Measurements from ENCODE around the gene PIK3CD.
A peak's percentile ranks its signal among the peaks of the same experiment; 100 is the strongest.

Gene PIK3CD

DNA sequence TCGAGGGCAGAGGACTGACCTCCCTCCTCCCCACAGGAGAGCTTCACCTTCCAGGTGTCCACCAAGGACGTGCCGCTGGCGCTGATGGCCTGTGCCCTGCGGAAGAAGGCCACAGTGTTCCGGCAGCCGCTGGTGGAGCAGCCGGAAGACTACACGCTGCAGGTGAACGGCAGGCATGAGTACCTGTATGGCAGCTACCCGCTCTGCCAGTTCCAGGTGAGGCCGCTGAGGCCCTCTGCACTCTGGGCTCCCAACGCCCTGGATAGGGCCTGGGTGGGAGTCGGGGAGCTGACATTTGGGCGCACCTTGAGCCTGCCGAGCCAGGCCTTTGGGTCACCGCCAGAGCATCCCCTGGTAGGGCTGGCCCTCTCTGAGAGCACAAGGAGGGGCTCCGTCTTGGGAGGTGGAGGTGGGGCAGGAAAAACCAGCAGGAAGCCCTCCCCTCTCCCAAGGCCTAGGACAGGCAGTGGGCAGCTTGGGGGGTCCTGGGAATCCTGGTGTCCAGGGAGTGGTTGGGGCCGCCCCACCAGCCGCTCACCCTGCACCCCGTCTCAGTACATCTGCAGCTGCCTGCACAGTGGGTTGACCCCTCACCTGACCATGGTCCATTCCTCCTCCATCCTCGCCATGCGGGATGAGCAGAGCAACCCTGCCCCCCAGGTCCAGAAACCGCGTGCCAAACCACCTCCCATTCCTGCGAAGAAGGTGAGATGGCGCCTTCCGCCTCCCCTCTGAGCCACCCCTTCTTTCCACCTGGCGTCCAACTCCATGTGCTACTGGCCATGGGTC is 65.1 kb downstream of the PIK3CD start:
- no peak for DNase-seq (ENCODE audit: low read depth in 1 of 2, low spot score in 1 of 2)

- peak; percentile 75 to 82 for DNase-seq (ENCODE audit: low read depth in 1 of 2, low spot score in 1 of 2)
Measured at GRCh38 chr1:9717193-9718005, 65.9 kb downstream of the PIK3CD start.

GRCh38 chr1:9718006-9718680 is 66.6 kb downstream of the PIK3CD start:
- no peak for DNase-seq (ENCODE audit: low read depth in 1 of 2, low spot score in 1 of 2)

DNA sequence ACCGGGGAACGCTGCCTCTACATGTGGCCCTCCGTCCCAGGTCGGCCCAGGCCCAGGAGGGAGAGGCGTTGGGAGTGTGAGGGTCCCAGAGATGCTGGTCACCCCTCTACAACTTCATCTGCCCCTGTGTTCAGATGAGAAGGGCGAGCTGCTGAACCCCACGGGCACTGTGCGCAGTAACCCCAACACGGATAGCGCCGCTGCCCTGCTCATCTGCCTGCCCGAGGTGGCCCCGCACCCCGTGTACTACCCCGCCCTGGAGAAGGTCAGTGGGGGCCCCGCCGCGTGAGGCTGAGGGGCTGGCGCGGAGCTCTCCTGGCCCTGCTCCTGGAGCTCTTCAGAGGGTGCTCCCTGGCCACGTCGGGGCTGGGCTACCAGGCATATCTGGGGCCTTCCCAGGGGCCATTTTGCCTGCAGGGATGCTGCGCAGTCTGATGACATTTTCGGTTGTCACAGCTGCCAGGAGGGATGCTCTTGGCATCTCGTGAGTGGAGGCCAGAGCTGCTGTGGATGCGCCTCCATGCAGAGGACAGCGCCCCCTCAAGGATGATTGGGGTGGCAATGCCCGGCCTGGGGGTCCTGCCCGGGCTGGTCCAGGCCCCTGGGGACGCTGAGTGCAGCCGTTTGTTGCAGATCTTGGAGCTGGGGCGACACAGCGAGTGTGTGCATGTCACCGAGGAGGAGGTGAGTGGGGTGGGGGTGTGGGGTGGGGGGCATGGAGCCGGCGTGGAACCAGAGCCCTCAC is 68.6 kb downstream of the PIK3CD start:
- DNase-seq (ENCODE audit: low read depth in 1 of 2, low spot score in 1 of 2): no peak

DNA sequence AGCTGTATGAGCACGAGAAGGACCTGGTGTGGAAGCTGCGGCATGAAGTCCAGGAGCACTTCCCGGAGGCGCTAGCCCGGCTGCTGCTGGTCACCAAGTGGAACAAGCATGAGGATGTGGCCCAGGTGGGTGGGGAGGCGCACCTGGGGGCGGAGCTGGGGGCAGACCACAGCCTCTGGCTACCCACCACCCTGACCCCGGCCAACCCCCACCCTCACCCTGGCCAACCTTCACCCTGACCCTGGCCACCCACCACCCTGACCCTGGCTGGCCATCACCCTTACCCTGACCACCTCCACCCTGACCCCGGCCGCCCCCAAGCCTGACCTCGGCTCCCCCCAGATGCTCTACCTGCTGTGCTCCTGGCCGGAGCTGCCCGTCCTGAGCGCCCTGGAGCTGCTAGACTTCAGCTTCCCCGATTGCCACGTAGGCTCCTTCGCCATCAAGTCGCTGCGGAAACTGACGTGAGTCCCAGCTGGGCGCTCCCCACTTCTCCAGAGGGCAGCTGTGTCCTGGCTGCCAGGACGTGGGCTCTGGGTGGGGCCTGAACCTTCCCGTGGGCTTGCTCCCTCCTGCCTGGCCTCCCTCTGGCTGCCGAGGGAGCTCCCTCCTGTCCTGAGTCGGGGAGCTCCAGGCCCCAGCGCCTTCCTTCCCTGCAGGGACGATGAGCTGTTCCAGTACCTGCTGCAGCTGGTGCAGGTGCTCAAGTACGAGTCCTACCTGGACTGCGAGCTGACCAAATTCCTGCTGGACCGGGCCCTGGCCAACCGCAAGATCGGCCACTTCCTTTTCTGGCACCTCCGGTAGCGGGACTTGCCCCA is 69.5 kb downstream of the PIK3CD start:
- DNase-seq (ENCODE audit: low read depth in 1 of 2, low spot score in 1 of 2): no peak

GRCh38 chr1:9721606-9722377 is 70.3 kb downstream of the PIK3CD start:
- DNase-seq (ENCODE audit: low read depth in 1 of 2, low spot score in 1 of 2): peak; percentile 56 to 66

DNA sequence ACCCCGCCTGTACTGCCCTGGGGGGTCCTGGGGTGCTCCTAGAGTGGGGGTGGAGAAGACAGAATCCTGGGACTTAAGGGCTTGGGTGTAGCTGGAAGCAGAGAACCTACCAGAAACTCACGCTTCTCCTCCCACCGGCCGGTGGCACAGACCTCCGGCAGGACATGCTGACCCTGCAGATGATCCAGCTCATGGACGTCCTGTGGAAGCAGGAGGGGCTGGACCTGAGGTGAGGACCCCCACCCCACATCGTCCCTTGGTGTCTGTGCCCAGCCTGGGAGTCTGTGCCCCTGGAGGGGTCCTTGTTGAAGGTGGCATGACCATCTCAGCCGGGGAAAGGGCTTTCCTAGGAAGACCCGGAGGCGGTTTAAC is 70.8 kb downstream of the PIK3CD start:
- DNase-seq (ENCODE audit: low read depth in 1 of 2, low spot score in 1 of 2): no peak

- no peak for DNase-seq (ENCODE audit: low read depth in 1 of 2, low spot score in 1 of 2)
Measured at GRCh38 chr1:9723068-9723805, 71.7 kb downstream of the PIK3CD start.

GRCh38 chr1:9723926-9724325 is 72.4 kb downstream of the PIK3CD start:
- DNase-seq (ENCODE audit: low read depth in 1 of 2, low spot score in 1 of 2): no peak

DNA sequence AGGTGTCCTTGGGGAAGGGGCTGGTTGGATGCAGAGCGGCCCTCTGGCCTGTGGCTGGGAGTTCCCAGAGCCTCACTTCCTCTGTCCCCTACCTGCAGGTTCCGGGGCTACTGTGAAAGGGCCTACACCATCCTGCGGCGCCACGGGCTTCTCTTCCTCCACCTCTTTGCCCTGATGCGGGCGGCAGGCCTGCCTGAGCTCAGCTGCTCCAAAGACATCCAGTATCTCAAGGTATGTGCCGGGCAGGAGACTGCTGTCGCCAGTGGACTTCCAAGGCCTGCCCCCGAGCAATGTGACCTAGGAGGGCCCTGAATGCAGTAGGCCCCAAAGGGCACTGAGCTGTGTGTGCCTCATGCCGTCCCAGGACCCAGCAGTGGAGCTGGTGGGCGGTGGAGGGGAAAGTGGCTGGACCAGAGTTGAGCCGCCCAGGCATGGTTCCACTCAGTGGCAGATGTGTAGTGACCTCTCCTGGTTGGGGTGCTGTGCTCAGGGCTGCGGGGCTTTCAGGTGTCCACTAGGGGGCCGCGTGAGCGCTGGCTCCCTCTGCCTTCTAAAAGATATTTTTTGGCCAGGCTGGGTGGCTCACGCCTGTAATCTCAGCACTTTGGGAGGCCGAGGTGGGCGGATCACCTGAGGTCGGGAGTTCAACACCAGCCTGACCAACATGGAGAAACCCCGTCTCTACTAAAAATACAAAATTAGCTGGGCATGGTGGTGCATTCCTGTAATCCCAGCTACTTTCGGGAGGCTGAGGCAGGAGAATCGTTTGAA is 73.4 kb downstream of the PIK3CD start:
- peak; percentile 57 to 58 for DNase-seq (ENCODE audit: low read depth in 1 of 2, low spot score in 1 of 2)

GRCh38 chr1:9726406-9726805 is 74.9 kb downstream of the PIK3CD start:
- DNase-seq (ENCODE audit: low read depth in 1 of 2, low spot score in 1 of 2): no peak

DNA sequence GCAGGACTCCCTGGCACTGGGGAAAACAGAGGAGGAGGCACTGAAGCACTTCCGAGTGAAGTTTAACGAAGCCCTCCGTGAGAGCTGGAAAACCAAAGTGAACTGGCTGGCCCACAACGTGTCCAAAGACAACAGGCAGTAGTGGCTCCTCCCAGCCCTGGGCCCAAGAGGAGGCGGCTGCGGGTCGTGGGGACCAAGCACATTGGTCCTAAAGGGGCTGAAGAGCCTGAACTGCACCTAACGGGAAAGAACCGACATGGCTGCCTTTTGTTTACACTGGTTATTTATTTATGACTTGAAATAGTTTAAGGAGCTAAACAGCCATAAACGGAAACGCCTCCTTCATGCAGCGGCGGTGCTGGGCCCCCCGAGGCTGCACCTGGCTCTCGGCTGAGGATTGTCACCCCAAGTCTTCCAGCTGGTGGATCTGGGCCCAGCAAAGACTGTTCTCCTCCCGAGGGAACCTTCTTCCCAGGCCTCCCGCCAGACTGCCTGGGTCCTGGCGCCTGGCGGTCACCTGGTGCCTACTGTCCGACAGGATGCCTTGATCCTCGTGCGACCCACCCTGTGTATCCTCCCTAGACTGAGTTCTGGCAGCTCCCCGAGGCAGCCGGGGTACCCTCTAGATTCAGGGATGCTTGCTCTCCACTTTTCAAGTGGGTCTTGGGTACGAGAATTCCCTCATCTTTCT is 75.5 kb downstream of the PIK3CD start:
- no peak for DNase-seq (ENCODE audit: low read depth in 1 of 2, low spot score in 1 of 2)

DNA sequence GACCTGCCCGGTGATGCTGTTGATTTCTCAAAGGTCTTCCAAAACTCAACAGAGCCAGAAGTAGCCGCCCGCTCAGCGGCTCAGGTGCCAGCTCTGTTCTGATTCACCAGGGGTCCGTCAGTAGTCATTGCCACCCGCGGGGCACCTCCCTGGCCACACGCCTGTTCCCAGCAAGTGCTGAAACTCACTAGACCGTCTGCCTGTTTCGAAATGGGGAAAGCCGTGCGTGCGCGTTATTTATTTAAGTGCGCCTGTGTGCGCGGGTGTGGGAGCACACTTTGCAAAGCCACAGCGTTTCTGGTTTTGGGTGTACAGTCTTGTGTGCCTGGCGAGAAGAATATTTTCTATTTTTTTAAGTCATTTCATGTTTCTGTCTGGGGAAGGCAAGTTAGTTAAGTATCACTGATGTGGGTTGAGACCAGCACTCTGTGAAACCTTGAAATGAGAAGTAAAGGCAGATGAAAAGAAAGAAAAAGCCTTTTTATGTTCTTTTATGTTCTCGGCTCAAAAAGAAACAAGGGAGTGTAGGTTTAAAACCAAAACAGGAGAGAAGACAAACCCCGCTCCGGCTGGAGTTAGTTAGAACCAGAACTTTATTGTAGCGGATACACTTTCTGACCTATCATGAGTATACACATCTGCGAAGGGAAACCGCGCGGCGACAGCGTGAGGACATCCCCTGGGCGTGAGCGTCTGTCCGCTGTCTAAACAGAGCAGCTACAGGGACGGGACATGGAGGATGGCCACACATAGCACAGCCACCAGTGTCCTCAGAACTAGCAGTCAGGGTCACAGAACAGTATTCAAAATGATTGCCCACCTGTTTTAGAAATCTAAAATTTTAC is 77.1 kb downstream of the PIK3CD start:
- peak in 1 of 2 donors; percentile 47 for DNase-seq (ENCODE audit: low read depth in 1 of 2, low spot score in 1 of 2)

GRCh38 chr1:9729523-9729922 is 78.0 kb downstream of the PIK3CD start:
- no peak for DNase-seq (ENCODE audit: low read depth in 1 of 2, low spot score in 1 of 2)

- no peak for DNase-seq (ENCODE audit: low read depth in 1 of 2, low spot score in 1 of 2)
Measured at GRCh38 chr1:9730096-9730901, 78.8 kb downstream of the PIK3CD start.

DNA sequence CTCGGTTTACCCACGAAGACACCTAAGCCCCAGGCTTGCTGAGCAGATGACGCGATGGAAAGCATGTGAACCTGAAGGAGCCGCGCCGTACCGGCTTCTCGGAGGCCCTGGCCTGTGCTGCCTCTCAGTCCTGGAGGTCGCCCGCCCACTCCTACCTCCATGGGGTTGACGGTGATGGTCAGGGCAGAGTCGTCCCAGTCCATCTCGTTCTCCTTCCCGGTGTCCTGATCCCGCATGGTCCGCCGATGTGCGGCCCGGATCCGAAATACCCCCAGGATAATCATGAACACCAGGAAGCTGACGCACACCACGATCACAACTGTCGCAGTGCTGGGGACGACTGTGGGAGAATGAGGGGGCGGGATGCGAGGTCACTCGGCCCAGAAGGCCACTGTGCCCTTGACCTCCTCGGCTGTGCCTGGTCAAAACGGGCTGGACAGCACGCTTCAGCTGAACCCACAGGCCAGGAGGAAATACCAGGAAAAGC is 79.6 kb downstream of the PIK3CD start:
- DNase-seq (ENCODE audit: low read depth in 1 of 2, low spot score in 1 of 2): no peak
